ENCODE measurements around the gene FBXO39.

- no peak for TF ChIP-seq TCF7L2 (IDR thresholded peaks at IDR 0.05; ENCODE audit: borderline replicate concordance, extremely low read depth, insufficient read depth, insufficient read length)
- TF ChIP-seq RAD21 (IDR thresholded peaks at IDR 0.05; ENCODE audit: low read depth), result no peak
- no peak for TF ChIP-seq CTCF (IDR thresholded peaks at IDR 0.05 in 2 of 3, conservative IDR thresholded peaks at IDR 0.05 in 1 of 3; ENCODE audit: borderline replicate concordance in 1 of 3, insufficient read depth in 1 of 3, low read depth in 2 of 3, low read length in 2 of 3)
- no peak for TF ChIP-seq SIN3A (IDR thresholded peaks at IDR 0.05; ENCODE audit: low read depth)
- TF ChIP-seq POLR2A (IDR thresholded peaks at IDR 0.05; ENCODE audit: borderline replicate concordance, extremely low read depth, insufficient read depth, insufficient read length), result no peak
- TF ChIP-seq EZH2phosphoT487 (IDR thresholded peaks at IDR 0.05; ENCODE audit: borderline replicate concordance), result no peak
Observed at GRCh38 chr17:6772016-6772415, 4.0 kb upstream of the FBXO39 start.
